ENCODE results near the gene INTS3.

Gene INTS3

DNA sequence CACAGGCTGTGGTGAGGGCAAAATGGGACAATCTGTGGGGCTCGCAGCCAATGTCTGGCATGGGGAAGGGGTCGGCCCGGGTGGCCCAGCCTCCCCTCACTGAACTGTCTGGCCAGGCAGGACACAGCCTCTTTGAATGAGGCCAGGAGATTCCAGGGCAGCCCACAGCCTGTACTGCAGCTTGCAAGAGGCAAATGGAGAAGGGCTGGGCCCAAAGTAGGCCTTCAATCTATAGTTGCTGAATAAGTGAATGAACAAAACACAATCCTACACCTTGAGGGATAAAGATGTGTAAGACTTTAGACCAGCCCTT is 70.6 kb downstream of the INTS3 start:
- no peak overlapping the region for H3K4me3 ChIP-seq (ENCODE audit: low read length)
- no peak for TF ChIP-seq ZNF274 (IDR thresholded peaks at IDR 0.05; ENCODE audit: low read depth, low read length)

DNA sequence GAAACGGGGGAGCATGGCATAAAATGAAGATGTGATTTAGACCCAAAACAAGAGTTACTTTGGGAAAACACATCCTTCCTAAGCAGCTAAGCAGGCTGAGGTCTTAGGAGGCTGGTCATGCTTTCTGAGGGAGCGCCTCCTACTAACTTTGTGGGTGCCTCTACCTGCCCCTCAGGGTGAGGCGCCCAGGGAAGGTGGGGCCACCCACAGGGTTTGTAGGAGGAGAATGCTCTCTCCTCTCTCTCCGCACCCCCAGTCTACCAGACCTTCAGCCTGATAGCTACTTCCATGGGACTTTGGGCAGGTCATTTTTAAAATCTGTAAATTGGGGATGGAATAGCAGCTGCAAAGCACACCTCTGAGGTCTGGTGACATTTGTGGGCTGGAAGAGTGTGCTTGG is 71.2 kb downstream of the INTS3 start:
- no peak for TF ChIP-seq ZNF274 (IDR thresholded peaks at IDR 0.05; ENCODE audit: low read depth, low read length)
- H3K4me3 ChIP-seq (ENCODE audit: low read length), result no peak overlapping the region

DNA sequence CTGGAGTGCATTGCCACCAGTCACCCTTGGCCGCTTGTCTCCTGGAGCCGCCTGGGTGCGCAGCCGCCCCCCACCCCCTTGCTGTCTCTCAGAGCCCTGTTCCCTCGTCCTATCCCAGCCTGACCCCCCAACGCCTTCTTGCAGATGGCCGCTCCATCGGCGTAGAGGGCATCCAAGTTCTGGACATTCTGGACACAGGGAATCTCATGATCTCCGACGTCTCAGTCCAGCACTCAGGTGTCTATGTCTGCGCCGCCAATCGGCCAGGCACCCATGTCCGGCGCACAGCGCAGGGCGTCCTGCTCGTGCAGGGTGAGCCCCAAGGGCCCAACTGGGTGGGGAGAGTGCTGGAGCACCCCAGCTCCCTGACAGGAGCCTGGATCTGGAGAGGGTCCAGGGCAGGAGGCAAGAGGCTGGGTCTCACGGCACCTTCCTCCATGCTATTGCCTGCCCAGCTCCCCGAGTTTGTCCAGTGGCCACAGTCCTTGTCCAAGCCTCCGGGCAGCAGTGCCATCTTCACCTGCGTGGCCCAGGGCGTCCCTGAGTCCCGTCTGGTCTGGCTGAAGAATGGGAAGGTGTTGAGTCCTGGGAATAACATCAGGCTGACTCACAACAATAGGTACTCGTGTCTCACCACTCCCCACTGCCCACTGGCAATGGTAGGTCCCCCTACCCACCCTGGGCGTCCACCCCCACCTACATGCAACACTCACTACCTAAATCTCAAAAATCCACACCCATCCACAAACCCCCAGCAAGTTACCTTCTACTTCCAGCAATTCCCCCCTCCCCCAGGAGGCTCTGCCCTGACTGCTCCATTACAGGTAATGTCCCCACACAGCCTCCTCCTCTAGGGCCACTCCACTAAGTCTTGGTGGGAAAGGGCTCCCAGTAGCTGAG is 72.0 kb downstream of the INTS3 start:
- no peak overlapping the region for H3K4me3 ChIP-seq (ENCODE audit: low read length)
- TF ChIP-seq ZNF274 (IDR thresholded peaks at IDR 0.05; ENCODE audit: low read depth, low read length), result no peak

DNA sequence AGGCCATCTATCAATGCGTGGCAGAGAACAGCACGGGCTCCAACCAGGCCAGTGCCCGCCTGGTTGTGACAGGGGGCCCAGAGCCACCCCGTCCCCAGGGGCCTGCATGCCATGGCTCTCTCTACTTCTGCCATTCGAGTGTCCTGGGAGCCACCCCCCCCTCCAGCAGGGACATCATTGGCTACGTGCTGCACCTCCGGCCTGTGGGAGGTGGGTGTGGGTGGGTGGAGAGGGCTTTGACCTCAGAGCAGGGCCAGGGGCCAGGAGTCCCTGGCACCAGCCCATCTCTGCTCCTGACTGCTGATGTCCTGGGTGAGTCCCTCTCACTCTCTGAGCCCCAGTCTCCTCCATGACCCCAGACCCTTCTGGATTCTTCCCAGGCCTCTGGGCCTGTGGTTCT is 72.7 kb downstream of the INTS3 start:
- H3K4me3 ChIP-seq (ENCODE audit: low read length), result no peak overlapping the region
- TF ChIP-seq ZNF274 (IDR thresholded peaks at IDR 0.05; ENCODE audit: low read depth, low read length), result no peak

DNA sequence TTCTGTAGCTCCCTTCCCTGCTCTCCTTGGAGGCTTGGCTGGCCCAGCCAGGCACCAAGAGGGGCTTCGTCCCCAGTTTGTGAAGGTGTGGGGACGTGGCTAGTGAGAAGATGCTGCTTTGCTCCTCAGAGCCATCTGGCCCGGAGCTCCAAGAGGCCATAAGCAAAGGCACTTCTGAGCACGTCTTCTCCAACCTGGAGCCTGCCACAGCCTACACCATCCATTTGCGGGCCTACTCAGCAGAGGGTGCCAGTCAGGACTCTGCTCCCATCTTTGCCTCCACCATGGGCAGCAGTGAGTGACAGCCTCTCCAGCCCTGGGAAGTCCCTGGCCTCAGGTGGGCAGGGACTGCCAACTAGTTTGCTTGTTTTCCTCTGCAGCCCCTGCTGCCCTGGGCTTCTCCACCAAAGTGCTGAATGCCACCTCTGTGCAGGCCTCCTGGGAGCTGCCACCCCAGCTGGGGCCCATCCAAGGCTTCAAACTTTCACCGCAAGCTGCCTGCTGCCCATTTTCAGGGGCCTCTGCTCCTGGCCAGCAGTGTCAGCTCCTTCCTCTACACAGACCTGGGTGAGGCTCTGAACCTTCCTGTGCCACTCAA is 73.3 kb downstream of the INTS3 start:
- no peak overlapping the region for H3K4me3 ChIP-seq (ENCODE audit: low read length)
- no peak for TF ChIP-seq ZNF274 (IDR thresholded peaks at IDR 0.05; ENCODE audit: low read depth, low read length)

DNA sequence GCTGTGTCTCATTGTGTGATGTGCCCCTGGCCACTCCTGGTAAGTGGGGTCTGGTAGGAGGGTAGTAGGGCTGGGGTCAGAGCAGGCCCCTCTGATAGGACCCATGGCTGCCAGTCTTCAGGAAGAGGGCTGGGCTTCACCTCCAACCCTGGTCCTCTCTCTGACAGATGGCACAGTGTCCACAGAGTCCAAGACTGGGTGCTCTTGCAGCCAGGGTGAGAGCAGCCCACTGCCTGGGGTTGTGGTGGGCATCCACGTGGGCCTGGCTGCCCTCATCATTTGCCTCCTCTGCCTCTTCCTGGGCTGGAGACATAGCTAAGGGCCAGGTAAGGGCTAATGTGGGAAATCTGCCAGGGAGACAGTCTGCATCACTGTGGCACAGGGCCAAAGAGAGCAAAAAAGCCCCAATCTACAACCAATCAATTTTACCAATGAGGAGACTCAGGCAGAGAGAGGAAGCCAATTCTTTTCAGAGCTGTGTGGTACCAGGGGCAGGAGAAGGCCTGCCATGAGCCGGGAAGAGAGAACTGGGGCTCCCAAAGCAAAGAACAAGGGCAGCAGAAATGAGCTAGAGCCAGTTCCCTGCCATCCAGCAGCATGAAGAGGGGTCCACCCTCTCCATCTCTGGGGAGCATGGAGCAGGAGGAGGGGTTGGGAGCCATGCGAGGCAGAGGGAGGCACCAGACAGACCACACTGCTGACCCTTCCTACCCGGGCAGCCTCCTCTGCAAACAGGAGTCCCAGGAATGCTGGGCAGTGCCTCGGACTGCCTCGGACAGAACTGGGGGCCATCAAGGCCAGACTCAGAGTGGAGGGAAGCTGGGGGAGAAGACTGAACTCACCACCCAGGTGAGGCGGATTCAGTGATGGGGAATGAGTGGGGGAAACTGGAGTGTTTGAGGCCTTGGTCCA is 74.2 kb downstream of the INTS3 start:
- no peak overlapping the region for H3K4me3 ChIP-seq (ENCODE audit: low read length)
- no peak for TF ChIP-seq ZNF274 (IDR thresholded peaks at IDR 0.05; ENCODE audit: low read depth, low read length)

DNA sequence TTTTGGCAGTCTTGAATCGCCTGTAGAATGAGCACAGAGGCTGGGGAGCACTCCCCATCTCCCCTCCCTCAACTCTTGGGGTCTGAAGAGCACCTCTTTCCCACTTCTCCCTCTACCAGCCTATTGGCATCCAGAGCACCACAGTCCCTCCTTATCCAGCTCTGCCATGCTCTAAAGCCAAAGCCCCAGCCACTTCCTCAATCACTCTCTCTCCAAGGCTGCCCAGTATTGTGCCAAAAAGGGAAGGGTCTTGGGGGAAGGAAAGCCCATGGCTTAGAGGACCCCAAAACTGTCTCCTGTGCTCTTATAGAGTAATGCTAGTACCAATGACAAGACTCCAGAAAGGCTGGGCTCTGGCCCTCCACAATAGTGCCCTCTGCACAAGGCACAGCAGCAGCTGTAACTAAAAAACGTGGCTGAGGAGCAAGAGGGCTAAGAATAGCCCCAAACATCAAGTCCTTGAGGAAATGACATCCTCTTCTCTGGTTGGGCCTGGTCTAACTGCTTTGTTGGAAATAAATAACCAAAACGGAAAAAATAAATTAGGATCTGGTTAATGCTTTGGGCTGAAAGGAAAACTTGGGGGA is 75.7 kb downstream of the INTS3 start:
- no peak overlapping the region for H3K4me3 ChIP-seq (ENCODE audit: low read length)
- TF ChIP-seq ZNF274 (IDR thresholded peaks at IDR 0.05; ENCODE audit: low read depth, low read length), result no peak

DNA sequence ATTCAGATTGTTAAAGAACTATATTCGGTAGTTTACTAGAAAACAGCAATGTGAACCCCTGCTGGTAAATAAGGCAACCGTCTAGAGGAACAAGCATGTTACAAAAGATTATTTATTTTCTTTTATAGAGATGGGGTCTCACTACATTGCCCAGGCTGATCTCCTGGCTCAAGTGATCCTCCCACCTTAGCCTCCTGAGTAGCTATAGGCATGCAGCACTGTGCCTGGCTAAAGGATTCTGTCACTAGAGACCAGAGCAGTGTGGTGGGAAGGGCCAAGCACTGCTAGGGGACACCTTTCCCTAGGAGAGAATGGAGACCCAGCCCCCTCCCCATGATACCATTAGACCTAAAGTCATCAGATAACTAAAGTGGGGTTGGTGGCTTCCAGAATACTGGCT is 76.3 kb downstream of the INTS3 start:
- no peak overlapping the region for H3K4me3 ChIP-seq (ENCODE audit: low read length)
- no peak for TF ChIP-seq ZNF274 (IDR thresholded peaks at IDR 0.05; ENCODE audit: low read depth, low read length)

DNA sequence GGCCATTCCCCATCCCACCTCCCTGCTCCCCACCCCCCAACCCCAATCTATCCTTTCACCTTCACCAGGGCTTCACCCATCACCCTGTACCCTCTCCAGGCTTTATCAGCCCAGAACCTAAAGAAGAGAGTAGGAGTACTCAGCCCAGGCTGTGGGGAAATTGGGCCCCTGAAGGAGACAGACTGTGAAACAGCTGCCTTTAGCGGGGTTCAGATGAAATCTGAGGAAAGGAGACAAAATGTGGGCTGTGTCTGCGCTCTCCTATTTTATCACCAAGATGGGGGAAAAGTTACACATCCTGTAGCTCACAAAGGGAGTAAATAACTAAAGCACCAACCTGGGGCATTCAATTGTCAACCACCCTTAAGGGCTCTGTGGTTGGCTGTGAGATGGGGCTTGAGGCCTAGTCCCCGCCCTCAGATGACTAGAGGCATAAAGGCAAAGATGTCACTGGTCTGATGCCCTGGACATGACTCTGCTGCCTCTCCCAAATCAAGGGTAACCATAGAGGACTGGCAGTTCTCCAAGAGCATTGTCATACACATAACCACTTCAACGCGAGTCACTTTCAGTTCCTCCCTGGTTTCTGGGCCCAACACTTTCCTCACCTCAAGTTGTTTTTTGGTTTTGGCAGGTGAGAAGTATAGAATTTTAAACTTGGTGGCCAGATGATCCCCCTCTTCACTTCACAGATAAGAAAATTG is 77.3 kb downstream of the INTS3 start:
- no peak for TF ChIP-seq ZNF274 (IDR thresholded peaks at IDR 0.05; ENCODE audit: low read depth, low read length)
- H3K4me3 ChIP-seq (ENCODE audit: low read length), result no peak overlapping the region; the same call in 1 of the 2 replicates

DNA sequence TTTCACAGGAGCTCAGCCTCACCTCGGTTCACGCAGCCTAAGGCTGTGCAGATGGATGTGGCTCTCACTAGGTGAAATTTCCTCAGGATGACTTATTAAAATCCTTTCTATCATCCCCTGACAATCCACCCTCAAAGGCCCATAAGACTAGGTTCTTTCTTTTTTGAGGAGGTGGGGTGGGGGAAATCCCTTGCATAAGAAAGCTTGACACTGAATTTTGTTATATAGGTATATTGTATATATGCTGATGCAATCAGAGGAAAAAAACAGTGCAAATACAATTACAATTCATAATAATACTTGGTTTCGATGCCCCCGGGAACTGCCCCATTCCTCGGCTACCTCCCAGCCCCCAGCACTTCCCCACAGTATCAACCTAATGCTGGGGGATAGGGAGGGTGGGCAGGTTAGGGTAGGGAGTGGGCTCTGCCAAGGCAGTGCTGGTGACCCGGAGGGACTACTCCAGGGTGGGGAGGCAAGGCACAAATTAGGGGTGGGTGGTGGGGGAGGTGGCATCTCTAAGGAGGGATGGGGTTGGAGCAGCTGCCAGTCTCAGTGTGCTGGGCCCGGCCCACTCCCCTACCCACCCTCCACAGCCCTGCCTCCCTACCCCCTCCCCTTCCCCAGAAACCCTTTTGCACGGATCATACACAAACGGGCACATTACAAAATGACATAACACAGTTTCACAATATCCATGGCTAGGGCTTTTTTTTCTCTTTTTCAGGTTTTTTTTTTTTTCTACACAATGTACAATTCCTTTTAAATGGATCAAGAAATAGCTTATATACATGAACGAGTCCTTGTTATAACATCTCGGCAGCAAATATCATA is 78.3 kb downstream of the INTS3 start:
- no peak for TF ChIP-seq ZNF274 (IDR thresholded peaks at IDR 0.05; ENCODE audit: low read depth, low read length)
- peak overlapping the region; percentile 32; the same call in 1 of the 2 replicates for H3K4me3 ChIP-seq (ENCODE audit: low read length)

GRCh38 chr1:153816283-153816889 is 88.5 kb downstream of the INTS3 start:
- no peak for TF ChIP-seq ZNF274 (IDR thresholded peaks at IDR 0.05; ENCODE audit: low read depth, low read length)
- no peak overlapping the region for H3K4me3 ChIP-seq (ENCODE audit: low read length)

- H3K4me3 ChIP-seq (ENCODE audit: low read length), result no peak overlapping the region
- TF ChIP-seq ZNF274 (IDR thresholded peaks at IDR 0.05; ENCODE audit: low read depth, low read length), result no peak
These were observed 91.0 kb downstream of the INTS3 start for GRCh38 chr1:153818876-153819275.

Measured in GM08714 (cell line).